ENCODE data around the gene MAPK8IP2.

The MAPK8IP2 gene

GRCh38 chr22:50572965-50573364 is 27.6 kb upstream of the MAPK8IP2 start:
- Histone ChIP-seq H3K4me2 (ENCODE audit: low read length) (no peak overlapping the region), H3K9me3 (ENCODE audit: low read length) (no peaks in the 10 kb centered on the region), H3K36me3 (ENCODE audit: insufficient read depth, low read length) (peaks cover 89% of the 10 kb centered on the region), H3K9ac (ENCODE audit: low read length) (no peak overlapping the region), H3K27ac (ENCODE audit: low read depth, low read length, poor library complexity, severe bottlenecking) (no peak overlapping the region), H4K20me1 (ENCODE audit: insufficient read depth, low read length) (no peaks in the 10 kb centered on the region), H3K4me1 (ENCODE audit: insufficient read depth, low read length, severe bottlenecking) (peaks cover 7% of the 10 kb centered on the region), H3K79me2 (ENCODE audit: insufficient read depth, low read length) (no peaks in the 10 kb centered on the region), H3K9me2 (ENCODE audit: low read depth, low read length) (no peaks in the 10 kb centered on the region), H3K27me3 (ENCODE audit: insufficient read depth, low read length) (no peaks in the 10 kb centered on the region), H3F3A (ENCODE audit: insufficient read depth, low read length) (no peaks in the 10 kb centered on the region), H2AFZ (ENCODE audit: low read length) (no peak overlapping the region), H3K4me3 (ENCODE audit: low read depth, low read length, poor library complexity, severe bottlenecking) (no peak overlapping the region)
- TF ChIP-seq CTCF (IDR thresholded peaks at IDR 0.05; ENCODE audit: low read length): no peak
- TF ChIP-seq EZH2 (IDR thresholded peaks at IDR 0.05; ENCODE audit: borderline replicate concordance, low read length): no peak

GRCh38 chr22:50573491-50574382 is 26.9 kb upstream of the MAPK8IP2 start:
- no peak overlapping the region for H3K27ac ChIP-seq (ENCODE audit: low read depth, low read length, poor library complexity, severe bottlenecking)
- no peak overlapping the region for H3K9ac ChIP-seq (ENCODE audit: low read length)
- no peak overlapping the region for H3K4me3 ChIP-seq (ENCODE audit: low read depth, low read length, poor library complexity, severe bottlenecking)
- no peaks in the 10 kb centered on the region for H3K9me3 ChIP-seq (ENCODE audit: low read length)
- H3K4me1 ChIP-seq (ENCODE audit: insufficient read depth, low read length, severe bottlenecking): peaks cover 7% of the 10 kb centered on the region
- no peak overlapping the region for H3K4me2 ChIP-seq (ENCODE audit: low read length)
- TF ChIP-seq CTCF (IDR thresholded peaks at IDR 0.05; ENCODE audit: low read length) (no peak), EZH2 (IDR thresholded peaks at IDR 0.05; ENCODE audit: borderline replicate concordance, low read length) (no peak)
- H3K36me3 ChIP-seq (ENCODE audit: insufficient read depth, low read length): peaks cover 87% of the 10 kb centered on the region
- H3K9me2 ChIP-seq (ENCODE audit: low read depth, low read length): no peaks in the 10 kb centered on the region
- no peaks in the 10 kb centered on the region for H3K79me2 ChIP-seq (ENCODE audit: insufficient read depth, low read length)
- no peaks in the 10 kb centered on the region for H4K20me1 ChIP-seq (ENCODE audit: insufficient read depth, low read length)
- no peak overlapping the region for H2AFZ ChIP-seq (ENCODE audit: low read length)
- no peaks in the 10 kb centered on the region for H3F3A ChIP-seq (ENCODE audit: insufficient read depth, low read length)
- H3K27me3 ChIP-seq (ENCODE audit: insufficient read depth, low read length): no peaks in the 10 kb centered on the region

GRCh38 chr22:50574383-50574755 is 26.2 kb upstream of the MAPK8IP2 start:
- Histone ChIP-seq H3K27me3 (ENCODE audit: insufficient read depth, low read length) (no peaks in the 10 kb centered on the region), H3K36me3 (ENCODE audit: insufficient read depth, low read length) (peaks cover 88% of the 10 kb centered on the region), H3K9me2 (ENCODE audit: low read depth, low read length) (no peaks in the 10 kb centered on the region), H3F3A (ENCODE audit: insufficient read depth, low read length) (no peaks in the 10 kb centered on the region), H3K79me2 (ENCODE audit: insufficient read depth, low read length) (no peaks in the 10 kb centered on the region), H3K4me3 (ENCODE audit: low read depth, low read length, poor library complexity, severe bottlenecking) (no peak overlapping the region), H3K4me2 (ENCODE audit: low read length) (no peak overlapping the region), H3K9ac (ENCODE audit: low read length) (no peak overlapping the region), H4K20me1 (ENCODE audit: insufficient read depth, low read length) (no peaks in the 10 kb centered on the region), H3K9me3 (ENCODE audit: low read length) (no peaks in the 10 kb centered on the region), H3K4me1 (ENCODE audit: insufficient read depth, low read length, severe bottlenecking) (peaks cover 7% of the 10 kb centered on the region), H3K27ac (ENCODE audit: low read depth, low read length, poor library complexity, severe bottlenecking) (no peak overlapping the region), H2AFZ (ENCODE audit: low read length) (no peak overlapping the region)
- TF ChIP-seq EZH2 (IDR thresholded peaks at IDR 0.05; ENCODE audit: borderline replicate concordance, low read length) (no peak), CTCF (IDR thresholded peaks at IDR 0.05; ENCODE audit: low read length) (no peak)

Measured in OCI-LY1 (cell line).